Neuronal stem cell (in vitro differentiated cells): ENCODE data around the gene RAD51AP1.

Experiments used
- DNase-seq: peaks from one replicate; pipeline ENCODE4 v3.0.0-alpha.2; 2013; ENCODE audit warnings: low spot score
- H2AFZ ChIP-seq: one replicate; pipeline ENCODE4 v1.6.1; 2013; ENCODE audit warnings: mild to moderate bottlenecking, low read length, inconsistent platforms
- H2AK5ac ChIP-seq: 2 replicates; pipeline ENCODE4 v1.6.1; 2013; ENCODE audit warnings: low read depth, mild to moderate bottlenecking, inconsistent platforms, low read length, moderate library complexity, mixed read lengths
- H2BK120ac ChIP-seq: 2 replicates; pipeline ENCODE4 v1.6.1; 2013; ENCODE audit warnings: low read depth, mild to moderate bottlenecking, inconsistent platforms, low read length, moderate library complexity, mixed read lengths
- H2BK12ac ChIP-seq: one replicate; pipeline ENCODE4 v1.6.1; 2013; ENCODE audit warnings: low read length, inconsistent platforms
- H2BK15ac ChIP-seq: 2 replicates; pipeline ENCODE4 v1.6.1; 2013; ENCODE audit warnings: mild to moderate bottlenecking, low read length, inconsistent platforms, mixed read lengths
- H2BK5ac ChIP-seq: one replicate; pipeline ENCODE4 v1.6.1; 2013; ENCODE audit warnings: inconsistent platforms, mild to moderate bottlenecking, low read length, moderate library complexity
- H3K14ac ChIP-seq: one replicate; pipeline ENCODE4 v1.6.1; 2013; ENCODE audit warnings: low read length, inconsistent platforms
- H3K18ac ChIP-seq: 2 replicates; pipeline ENCODE4 v1.6.1; 2013; ENCODE audit warnings: low read length, inconsistent platforms
- H3K23ac ChIP-seq: 2 replicates; pipeline ENCODE4 v1.6.1; 2013; ENCODE audit warnings: low read depth, mild to moderate bottlenecking, mixed read lengths, low read length, inconsistent platforms; ENCODE audit not compliant: poor library complexity
- H3K27ac ChIP-seq: replicated peaks from 3 replicates; pipeline ENCODE4 v1.5.1; 2013; ENCODE audit warnings: low read length, inconsistent platforms
- H3K27me3 ChIP-seq, 3 experiments: 2 replicates each; pipeline ENCODE4 v1.6.1; 2013; ENCODE audit warnings: low read length in 3 of 3, mild to moderate bottlenecking in 2 of 3, inconsistent platforms in 1 of 3, low read depth in 1 of 3, mixed read lengths in 1 of 3, moderate library complexity in 1 of 3; ENCODE audit not compliant: control insufficient read depth in 3 of 3, insufficient read depth in 3 of 3
- H3K36me3 ChIP-seq, 2 donors: replicated peaks in 1 of 2; 2 replicates each; pipeline ENCODE4 v1.6.1; 2013; ENCODE audit warnings: low read length in 2 of 2; ENCODE audit not compliant: control insufficient read depth in 2 of 2, insufficient read depth in 2 of 2
- H3K4ac ChIP-seq: 2 replicates; pipeline ENCODE4 v1.6.1; 2013; ENCODE audit warnings: inconsistent platforms, mild to moderate bottlenecking, low read length, moderate library complexity
- H3K4me1 ChIP-seq, 2 donors: 1 replicate in 1 of 2; 2 replicates in 1 of 2; pipeline ENCODE4 v1.6.1; 2013; ENCODE audit warnings: low read length in 2 of 2, low read depth in 1 of 2; ENCODE audit not compliant: control insufficient read depth in 2 of 2, insufficient read depth in 1 of 2
- H3K4me2 ChIP-seq: one replicate; pipeline ENCODE4 v1.6.1; 2013; ENCODE audit warnings: mild to moderate bottlenecking, low read length, inconsistent platforms; ENCODE audit not compliant: insufficient read depth, poor library complexity, severe bottlenecking
- H3K4me3 ChIP-seq, 2 donors: 2 replicates each; pipeline ENCODE4 v1.5.1; 2013; ENCODE audit warnings: low read length in 2 of 2, mild to moderate bottlenecking in 2 of 2, inconsistent platforms in 1 of 2, moderate library complexity in 1 of 2
- H3K79me1 ChIP-seq: one replicate; pipeline ENCODE4 v1.6.1; 2013; ENCODE audit warnings: low read depth, mild to moderate bottlenecking, inconsistent platforms, low read length, moderate library complexity
- H3K9ac ChIP-seq: one replicate; pipeline ENCODE4 v1.6.1; 2013; ENCODE audit warnings: mild to moderate bottlenecking, low read depth, low read length, inconsistent platforms; ENCODE audit not compliant: poor library complexity
- H3K9me3 ChIP-seq, 2 donors: replicated peaks in 1 of 2; 2 replicates each; pipeline versions ENCODE3 to v1.6.1; 2013; ENCODE audit warnings: low read length in 2 of 2, mild to moderate bottlenecking in 2 of 2, inconsistent platforms in 1 of 2, low read depth in 1 of 2, mixed read lengths in 1 of 2, moderate library complexity in 1 of 2; ENCODE audit not compliant: control insufficient read depth in 2 of 2, insufficient read depth in 1 of 2
- H4K8ac ChIP-seq: one replicate; pipeline ENCODE4 v1.6.1; 2013; ENCODE audit warnings: low read depth, mild to moderate bottlenecking, inconsistent platforms, low read length, moderate library complexity
- H4K91ac ChIP-seq: one replicate; pipeline ENCODE4 v1.6.1; 2013; ENCODE audit warnings: low read length, low read depth, mild to moderate bottlenecking, inconsistent platforms; ENCODE audit not compliant: poor library complexity
- WGBS, 2 donors: extraction: QIAGEN DNeasy Blood & Tissue Kit; methylation state at CpG; one replicate each; pipeline ENCODE4 v1.1.7; 2013; ENCODE audit warnings: missing lambda C conversion rate in 2 of 2, mixed read lengths in 1 of 2; ENCODE audit not compliant: insufficient read length in 2 of 2, insufficient replicate concordance in 1 of 2; ENCODE audit errors: extremely low coverage in 2 of 2; 5-methylcytosine and 5-hydroxymethylcytosine counted together

The RAD51AP1 gene

DNA sequence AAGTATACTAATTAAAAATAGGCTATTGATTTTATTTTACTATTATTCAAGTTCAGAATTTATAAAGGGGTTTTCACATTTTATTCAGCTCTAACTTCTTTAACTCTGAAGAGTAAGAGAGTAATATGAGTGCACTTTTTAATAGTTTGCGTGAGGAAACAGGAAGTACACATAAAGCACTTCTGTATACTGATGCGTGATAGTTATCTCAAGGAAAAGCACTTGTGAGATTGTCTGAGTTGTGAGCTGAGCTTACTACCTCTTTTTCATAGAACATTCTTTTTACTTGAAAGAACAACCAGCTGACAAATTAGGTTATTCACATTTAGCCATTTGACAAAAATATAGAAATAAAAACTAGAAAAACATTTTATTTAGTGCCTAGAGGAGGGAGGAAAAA is 1.9 kb downstream of the RAD51AP1 start:
- Histone ChIP-seq H3K9ac (no peak overlapping the region), H3K27ac (no peak overlapping the region), H3K18ac (no peak overlapping the region), H2BK15ac (no peak overlapping the region), H2BK120ac (no peak overlapping the region), H2BK5ac (no peak overlapping the region), H4K8ac (no peak overlapping the region), H2BK12ac (no peak overlapping the region), H3K9me3 (no peaks in the 10 kb centered on the region), H4K91ac (no peak overlapping the region), H3K4me2 (no peak overlapping the region), H3K4me1 (peaks cover 4 to 17% of the 10 kb centered on the region in 2 donors), H3K36me3 (peaks cover 4 to 52% of the 10 kb centered on the region in 2 donors), H3K79me1 (peaks cover 2% of the 10 kb centered on the region), H3K4ac (no peak overlapping the region), H3K4me3 (peak overlapping the region in 1 of 2 donors; percentile 21), H3K27me3 (no peaks in the 10 kb centered on the region), H2AFZ (no peak overlapping the region), H2AK5ac (no peak overlapping the region), H3K14ac (no peak overlapping the region), H3K23ac (no peak overlapping the region)
- DNase-seq = no peak
- WGBS, 2 donors = no CpG with 5 or more reads among the region's 2 CpGs

GRCh38 chr12:4545195-4545594 is 6.5 kb downstream of the RAD51AP1 start:
- no peak overlapping the region for H2BK12ac ChIP-seq
- H3K9me3 ChIP-seq = no peaks in the 10 kb centered on the region
- no peak overlapping the region for H2AK5ac ChIP-seq
- peaks cover 20 to 97% of the 10 kb centered on the region in 2 donors for H3K36me3 ChIP-seq
- H4K8ac ChIP-seq = no peak overlapping the region
- H2BK5ac ChIP-seq = no peak overlapping the region
- H3K9ac ChIP-seq = no peak overlapping the region
- no peak overlapping the region for H2BK120ac ChIP-seq
- no CpG with 5 or more reads among the region's 1 CpG for WGBS, 2 donors
- H3K27ac ChIP-seq = no peak overlapping the region
- H3K23ac ChIP-seq = no peak overlapping the region
- peaks cover 0 to 5% of the 10 kb centered on the region in 2 donors for H3K4me1 ChIP-seq
- no peaks in the 10 kb centered on the region for H3K27me3 ChIP-seq
- H3K4me3 ChIP-seq = no peak overlapping the region
- H3K4ac ChIP-seq = no peak overlapping the region
- H3K4me2 ChIP-seq = no peak overlapping the region
- no peak overlapping the region for H4K91ac ChIP-seq
- DNase-seq = no peak
- no peak overlapping the region for H2BK15ac ChIP-seq
- H3K79me1 ChIP-seq = no peaks in the 10 kb centered on the region
- H3K14ac ChIP-seq = no peak overlapping the region
- H3K18ac ChIP-seq = no peak overlapping the region
- H2AFZ ChIP-seq = no peak overlapping the region

DNA sequence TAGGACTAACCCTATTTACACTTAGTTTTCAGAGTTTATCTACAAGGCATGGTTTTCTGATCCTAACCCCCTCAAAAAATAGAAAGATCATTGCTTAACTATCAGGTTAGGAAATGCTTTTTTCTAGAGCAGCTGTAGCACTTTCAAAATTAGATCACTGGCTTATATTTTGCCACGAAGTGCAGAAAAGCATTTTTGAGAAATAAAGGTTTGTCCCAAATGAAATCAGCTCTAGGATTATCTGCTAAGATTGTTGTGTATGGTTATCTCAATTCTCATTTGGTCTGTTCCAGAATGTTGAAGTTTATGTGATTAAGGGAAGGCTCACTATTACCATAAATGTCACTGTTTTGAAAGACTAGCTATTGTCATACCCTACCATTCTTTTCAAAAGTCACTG is 13.5 kb downstream of the RAD51AP1 start:
- Histone ChIP-seq H3K4me1 (no peaks in the 10 kb centered on the region), H3K9ac (no peak overlapping the region), H3K36me3 (peaks cover 26 to 99% of the 10 kb centered on the region in 2 donors)

GRCh38 chr12:4553943-4554342 is 15.3 kb downstream of the RAD51AP1 start:
- H2BK12ac ChIP-seq = no peak overlapping the region
- no peak overlapping the region for H3K27ac ChIP-seq
- WGBS, 2 donors = no CpG with 5 or more reads among the region's 4 CpGs
- no peak for DNase-seq
- no peaks in the 10 kb centered on the region for H3K27me3 ChIP-seq
- H2BK120ac ChIP-seq = no peak overlapping the region
- no peak overlapping the region for H3K4ac ChIP-seq
- H4K8ac ChIP-seq = no peak overlapping the region
- H3K14ac ChIP-seq = no peak overlapping the region
- H3K9ac ChIP-seq = no peak overlapping the region
- no peak overlapping the region for H3K23ac ChIP-seq
- peaks cover 1% of the 10 kb centered on the region for H3K79me1 ChIP-seq
- H3K4me2 ChIP-seq = no peak overlapping the region
- no peak overlapping the region for H3K4me3 ChIP-seq
- H2AK5ac ChIP-seq = no peak overlapping the region
- H2BK5ac ChIP-seq = no peak overlapping the region
- no peaks in the 10 kb centered on the region for H3K4me1 ChIP-seq
- H3K36me3 ChIP-seq = peaks cover 20 to 99% of the 10 kb centered on the region in 2 donors
- H3K18ac ChIP-seq = no peak overlapping the region
- H2BK15ac ChIP-seq = no peak overlapping the region
- no peak overlapping the region for H2AFZ ChIP-seq
- H3K9me3 ChIP-seq = no peaks in the 10 kb centered on the region
- no peak overlapping the region for H4K91ac ChIP-seq

More for the DNA sequence above, 13.5 kb downstream of the RAD51AP1 start:
- H2BK5ac ChIP-seq = no peak overlapping the region
- no peak overlapping the region for H2AK5ac ChIP-seq
- no peak overlapping the region for H3K23ac ChIP-seq
- no peak overlapping the region for H2BK120ac ChIP-seq
- no peak overlapping the region for H4K8ac ChIP-seq
- whole genome bisulfite sequencing, 2 donors = no CpG with 5 or more reads among the region's 1 CpG
- DNase-seq = no peak
- H2BK12ac ChIP-seq = no peak overlapping the region
- H3K18ac ChIP-seq = no peak overlapping the region
- H3K4me2 ChIP-seq = no peak overlapping the region
- H3K79me1 ChIP-seq = peaks cover 1% of the 10 kb centered on the region
- H3K9me3 ChIP-seq = no peaks in the 10 kb centered on the region
- H4K91ac ChIP-seq = no peak overlapping the region
- H3K14ac ChIP-seq = no peak overlapping the region
- no peak overlapping the region for H3K27ac ChIP-seq
- H3K4ac ChIP-seq = no peak overlapping the region
- no peak overlapping the region for H2AFZ ChIP-seq
- H3K4me3 ChIP-seq = no peak overlapping the region
- no peak overlapping the region for H2BK15ac ChIP-seq
- no peaks in the 10 kb centered on the region for H3K27me3 ChIP-seq
